Measurements from ENCODE around the gene KIRREL3.

The KIRREL3 gene

DNA sequence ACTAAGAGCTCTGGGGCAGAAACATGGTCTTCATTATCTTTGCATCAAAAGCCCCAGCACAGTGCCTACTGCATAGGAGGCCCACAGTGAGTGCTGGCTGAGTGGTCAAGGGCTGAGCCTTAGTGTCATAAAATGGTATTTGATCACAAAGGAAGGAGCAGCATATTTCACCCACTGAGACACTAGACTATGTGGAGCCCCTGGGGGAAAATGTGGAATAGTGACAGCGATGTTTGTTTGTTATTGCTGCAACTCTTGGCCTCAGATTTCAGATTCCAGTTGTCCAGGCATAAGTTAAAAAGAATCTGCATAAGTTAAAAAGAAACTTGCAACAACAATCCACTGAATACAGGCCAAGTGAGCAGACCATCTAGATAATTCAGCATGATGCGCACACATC, 7.0 kb downstream of the KIRREL3 start:
- peaks cover 4% of the 10 kb centered on the region for H3K27me3 ChIP-seq (ENCODE audit: control insufficient read depth, insufficient read depth, low read length)
- no peaks in the 10 kb centered on the region for H3K36me3 ChIP-seq (ENCODE audit: control insufficient read depth, insufficient read depth, low read length)
- H3K4me1 ChIP-seq (ENCODE audit: control insufficient read depth, insufficient read depth, low read length) = no peaks in the 10 kb centered on the region
- no peak overlapping the region for H3K27ac ChIP-seq (ENCODE audit: low read depth, low read length)
- no peak overlapping the region for H3K4me3 ChIP-seq (ENCODE audit: low read length)
- H3K9ac ChIP-seq (ENCODE audit: low read length) = no peak overlapping the region

DNA sequence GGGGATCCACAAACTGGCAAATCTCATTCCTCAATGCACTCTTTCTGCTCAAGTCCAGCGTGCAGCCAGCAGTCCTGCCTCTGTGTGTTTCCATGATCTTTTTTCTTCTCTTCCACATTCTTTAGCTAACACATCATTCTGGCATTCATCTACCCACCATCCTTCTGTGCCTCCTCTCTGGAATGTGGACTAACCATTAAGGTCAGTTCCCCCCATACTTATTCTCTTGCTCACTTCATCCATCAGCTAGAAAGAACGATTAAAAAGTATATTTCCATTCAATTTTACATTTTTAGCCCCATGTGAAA, 7.8 kb downstream of the KIRREL3 start:
- no peak overlapping the region for H3K27ac ChIP-seq (ENCODE audit: low read depth, low read length)
- H3K4me1 ChIP-seq (ENCODE audit: control insufficient read depth, insufficient read depth, low read length) = no peaks in the 10 kb centered on the region
- H3K27me3 ChIP-seq (ENCODE audit: control insufficient read depth, insufficient read depth, low read length) = peaks cover 4% of the 10 kb centered on the region
- H3K36me3 ChIP-seq (ENCODE audit: control insufficient read depth, insufficient read depth, low read length) = no peaks in the 10 kb centered on the region
- no peak overlapping the region for H3K4me3 ChIP-seq (ENCODE audit: low read length)
- H3K9ac ChIP-seq (ENCODE audit: low read length) = no peak overlapping the region

DNA sequence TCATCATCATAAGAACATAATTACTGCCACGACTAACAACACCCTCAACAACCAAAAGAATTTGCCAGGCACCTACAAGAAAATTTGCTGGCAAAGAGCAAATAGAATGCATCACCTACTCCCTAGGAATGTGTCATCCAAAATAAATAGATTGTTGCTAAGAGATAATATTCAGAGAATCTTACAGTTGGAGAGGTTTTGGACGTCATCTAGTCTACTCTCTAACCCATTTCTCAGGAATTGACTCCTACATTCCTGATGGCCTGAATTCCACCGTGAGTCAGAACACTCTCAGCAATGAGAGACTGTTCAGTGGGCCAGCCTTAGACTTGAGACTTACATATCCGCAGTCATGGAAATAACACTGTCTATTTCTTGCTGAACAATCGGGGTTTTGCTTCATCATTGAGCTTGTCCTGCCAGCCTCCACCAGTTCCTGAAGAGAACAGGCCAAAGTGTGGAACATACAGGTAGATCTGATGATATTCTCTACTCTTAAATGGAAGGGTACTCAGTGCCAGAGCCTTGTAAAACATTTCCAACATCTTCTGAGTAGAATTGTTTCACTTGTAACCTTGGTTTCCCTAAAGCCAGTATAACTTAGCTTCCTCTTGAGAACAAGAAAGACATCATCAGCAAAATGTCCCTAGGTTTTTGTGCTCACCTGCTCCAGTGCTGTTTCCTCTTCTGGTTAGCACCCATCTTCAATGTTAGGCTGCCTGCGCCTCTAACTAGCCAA, 8.3 kb downstream of the KIRREL3 start:
- H3K4me1 ChIP-seq (ENCODE audit: control insufficient read depth, insufficient read depth, low read length) = no peaks in the 10 kb centered on the region
- H3K4me3 ChIP-seq (ENCODE audit: low read length) = no peak overlapping the region
- peak overlapping the region; percentile 13 for H3K27ac ChIP-seq (ENCODE audit: low read depth, low read length)
- no peaks in the 10 kb centered on the region for H3K36me3 ChIP-seq (ENCODE audit: control insufficient read depth, insufficient read depth, low read length)
- H3K27me3 ChIP-seq (ENCODE audit: control insufficient read depth, insufficient read depth, low read length) = peaks cover 4% of the 10 kb centered on the region
- no peak overlapping the region for H3K9ac ChIP-seq (ENCODE audit: low read length)

DNA sequence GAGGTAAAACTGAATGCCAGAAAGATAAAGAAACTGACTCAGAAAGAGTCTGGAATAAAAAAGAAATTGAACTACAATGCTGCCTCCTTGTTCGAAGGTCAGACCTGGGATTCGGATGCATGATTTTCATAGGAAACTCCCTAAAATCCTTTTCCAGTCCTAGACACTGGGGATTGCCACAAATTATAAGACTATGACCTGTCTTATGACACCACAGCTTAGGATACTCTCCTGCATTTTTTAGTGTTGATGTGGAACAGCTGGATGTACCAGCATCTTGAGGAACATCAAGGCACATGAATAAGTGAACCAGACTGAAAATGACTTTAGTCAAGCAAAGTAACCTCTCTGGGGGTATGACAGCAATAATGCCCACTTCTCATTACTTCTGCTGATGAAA, 9.0 kb downstream of the KIRREL3 start:
- Histone ChIP-seq H3K27ac (ENCODE audit: low read depth, low read length) (peak overlapping the region; percentile 13), H3K4me1 (ENCODE audit: control insufficient read depth, insufficient read depth, low read length) (no peaks in the 10 kb centered on the region), H3K9ac (ENCODE audit: low read length) (no peak overlapping the region), H3K27me3 (ENCODE audit: control insufficient read depth, insufficient read depth, low read length) (peaks cover 4% of the 10 kb centered on the region), H3K36me3 (ENCODE audit: control insufficient read depth, insufficient read depth, low read length) (no peaks in the 10 kb centered on the region), H3K4me3 (ENCODE audit: low read length) (no peak overlapping the region)

DNA sequence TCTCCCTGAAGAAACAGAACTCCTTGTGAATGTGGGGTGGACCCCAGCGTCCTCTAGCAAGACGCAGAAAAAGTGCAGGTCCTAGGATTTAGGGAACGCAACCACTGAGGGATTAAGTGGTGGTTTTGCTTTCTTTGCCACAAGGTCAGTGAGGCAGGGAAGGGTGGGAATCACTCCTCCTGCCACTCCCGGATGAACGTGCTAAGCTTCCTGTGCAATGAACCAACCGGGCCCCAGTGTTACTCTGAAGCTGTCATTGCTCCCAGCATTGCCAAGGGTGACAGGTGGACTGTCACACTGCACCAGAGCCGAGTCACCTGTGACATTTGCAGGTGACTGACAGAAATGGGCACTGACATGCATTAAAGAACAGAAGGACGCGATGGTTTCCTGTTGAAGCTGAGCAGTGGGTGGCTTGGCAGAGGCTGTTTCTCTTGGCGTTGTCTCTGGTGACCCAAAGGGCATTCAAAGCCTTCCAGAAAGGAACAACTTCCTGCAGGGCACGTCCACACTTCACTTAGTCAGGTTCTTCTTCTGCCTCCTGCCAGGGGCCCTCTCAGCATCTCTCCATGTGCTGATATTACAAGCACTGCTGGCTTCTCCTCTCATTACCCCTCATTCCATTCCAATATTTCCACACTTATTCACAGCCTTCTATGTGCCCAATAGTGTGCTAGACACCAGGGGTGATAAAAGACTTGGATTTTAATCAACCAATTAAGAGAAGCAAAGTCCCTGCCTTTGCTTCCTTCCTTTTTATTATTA, 9.7 kb downstream of the KIRREL3 start:
- no peak overlapping the region for H3K27ac ChIP-seq (ENCODE audit: low read depth, low read length)
- H3K4me3 ChIP-seq (ENCODE audit: low read length) = no peak overlapping the region
- peaks cover 4% of the 10 kb centered on the region for H3K27me3 ChIP-seq (ENCODE audit: control insufficient read depth, insufficient read depth, low read length)
- no peaks in the 10 kb centered on the region for H3K36me3 ChIP-seq (ENCODE audit: control insufficient read depth, insufficient read depth, low read length)
- no peaks in the 10 kb centered on the region for H3K4me1 ChIP-seq (ENCODE audit: control insufficient read depth, insufficient read depth, low read length)
- H3K9ac ChIP-seq (ENCODE audit: low read length) = no peak overlapping the region

DNA sequence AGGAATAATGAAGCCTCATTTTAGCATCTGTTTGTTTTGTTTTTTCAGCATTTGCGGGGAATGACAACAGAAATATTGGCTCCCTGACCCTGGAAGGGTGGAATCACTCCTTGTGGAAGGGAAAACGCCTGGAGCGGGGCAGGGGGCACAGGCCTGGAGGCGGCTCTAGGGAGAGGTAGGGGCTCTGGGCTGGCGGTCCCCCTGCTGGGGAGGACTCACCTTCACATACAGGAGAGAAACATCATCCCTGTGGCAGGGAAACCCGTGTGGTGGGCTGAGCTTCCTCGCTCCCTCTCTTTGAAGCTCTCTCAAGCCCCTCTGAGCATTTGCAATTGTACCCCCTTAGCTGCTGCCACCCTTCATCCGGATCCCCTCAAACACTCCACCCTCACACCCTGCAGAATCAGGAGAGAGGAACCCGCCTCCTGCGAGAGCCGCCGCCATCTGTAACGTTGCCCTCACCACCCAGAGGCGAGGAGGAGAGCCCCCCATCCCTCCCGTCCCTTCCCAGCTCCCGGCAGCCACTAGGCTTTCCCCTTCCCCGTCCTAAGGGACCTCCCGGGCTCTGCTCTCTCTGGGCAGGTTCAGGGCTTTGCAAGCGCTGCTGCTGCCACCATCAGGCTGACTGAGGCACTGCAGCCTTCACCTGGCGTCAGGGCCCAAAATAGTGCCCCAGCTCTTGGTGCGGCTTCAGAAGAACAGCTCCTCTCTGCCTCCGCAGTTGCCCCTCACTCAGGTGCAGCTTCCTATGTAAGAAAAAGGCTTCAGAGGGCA, 10.4 kb downstream of the KIRREL3 start:
- Histone ChIP-seq H3K4me1 (ENCODE audit: control insufficient read depth, insufficient read depth, low read length) (no peaks in the 10 kb centered on the region), H3K9ac (ENCODE audit: low read length) (no peak overlapping the region), H3K36me3 (ENCODE audit: control insufficient read depth, insufficient read depth, low read length) (no peaks in the 10 kb centered on the region), H3K27ac (ENCODE audit: low read depth, low read length) (no peak overlapping the region), H3K4me3 (ENCODE audit: low read length) (no peak overlapping the region), H3K27me3 (ENCODE audit: control insufficient read depth, insufficient read depth, low read length) (peaks cover 4% of the 10 kb centered on the region)

DNA sequence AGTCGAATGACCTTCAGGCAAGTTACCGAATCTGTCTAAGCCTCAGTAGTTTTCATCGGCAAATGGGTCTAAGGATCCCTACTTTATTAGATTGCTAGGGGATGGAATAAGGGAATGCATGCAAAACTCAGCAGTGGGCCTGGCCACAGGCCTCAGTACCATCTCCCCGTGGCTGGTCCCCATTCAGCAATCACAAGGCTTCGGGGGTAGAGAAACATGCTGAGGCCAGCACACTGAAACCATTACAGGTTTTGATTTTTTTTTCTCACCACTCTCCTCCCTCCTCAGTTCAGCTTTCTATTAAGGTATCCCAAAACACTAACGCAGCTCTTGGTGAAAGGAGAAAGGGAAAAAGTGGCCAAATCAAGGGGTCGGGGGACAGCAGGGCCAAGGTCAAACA, 11.9 kb downstream of the KIRREL3 start:
- no peak overlapping the region for H3K9ac ChIP-seq (ENCODE audit: low read length)
- peaks cover 4% of the 10 kb centered on the region for H3K27me3 ChIP-seq (ENCODE audit: control insufficient read depth, insufficient read depth, low read length)
- no peaks in the 10 kb centered on the region for H3K4me1 ChIP-seq (ENCODE audit: control insufficient read depth, insufficient read depth, low read length)
- no peak overlapping the region for H3K27ac ChIP-seq (ENCODE audit: low read depth, low read length)
- no peak overlapping the region for H3K4me3 ChIP-seq (ENCODE audit: low read length)
- no peaks in the 10 kb centered on the region for H3K36me3 ChIP-seq (ENCODE audit: control insufficient read depth, insufficient read depth, low read length)

DNA sequence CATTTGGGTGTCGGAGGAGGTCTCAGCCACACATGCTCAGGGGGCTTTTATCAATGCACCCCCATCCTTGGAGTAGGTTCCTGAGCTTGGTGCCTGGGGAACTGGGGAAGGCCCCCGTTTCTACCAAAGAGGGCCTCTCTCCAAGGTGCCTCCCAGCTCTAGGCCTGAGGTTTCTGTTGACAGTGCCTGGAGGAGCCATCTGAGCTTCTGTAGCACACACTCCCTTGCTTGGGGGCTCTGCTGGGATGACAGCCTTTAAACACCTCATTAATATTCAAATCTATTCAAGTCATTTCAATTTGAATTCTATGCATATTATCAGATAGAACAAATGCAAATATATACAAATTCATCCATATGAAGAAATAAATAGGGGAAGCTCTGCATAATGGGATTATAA, 18.9 kb downstream of the KIRREL3 start:
- no peak overlapping the region for H3K9ac ChIP-seq (ENCODE audit: low read length)
- no peak overlapping the region for H3K4me3 ChIP-seq (ENCODE audit: low read length)
- H3K27me3 ChIP-seq (ENCODE audit: control insufficient read depth, insufficient read depth, low read length) = no peaks in the 10 kb centered on the region
- H3K4me1 ChIP-seq (ENCODE audit: control insufficient read depth, insufficient read depth, low read length) = no peaks in the 10 kb centered on the region
- H3K36me3 ChIP-seq (ENCODE audit: control insufficient read depth, insufficient read depth, low read length) = no peaks in the 10 kb centered on the region
- H3K27ac ChIP-seq (ENCODE audit: low read depth, low read length) = no peak overlapping the region

DNA sequence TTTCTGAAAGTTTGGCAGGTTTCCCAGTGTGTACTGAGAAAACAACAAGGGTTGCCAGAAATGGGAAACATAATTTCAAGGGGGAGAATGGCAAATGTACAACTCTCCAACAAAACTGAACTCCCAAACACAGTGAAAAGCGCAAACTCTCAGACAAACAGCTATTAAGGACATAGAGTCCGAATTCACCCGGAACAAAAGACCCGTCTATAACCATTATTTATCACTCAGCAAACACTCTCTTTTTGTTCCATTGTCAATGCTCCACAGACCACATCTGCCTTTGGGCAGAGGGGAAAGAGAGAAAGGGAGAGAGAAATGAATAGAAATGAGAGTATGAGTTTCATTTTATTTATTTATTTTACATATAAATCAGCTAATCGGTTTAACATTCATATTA, 21.7 kb downstream of the KIRREL3 start:
- no peak overlapping the region for H3K27ac ChIP-seq (ENCODE audit: low read depth, low read length)
- no peaks in the 10 kb centered on the region for H3K36me3 ChIP-seq (ENCODE audit: control insufficient read depth, insufficient read depth, low read length)
- H3K9ac ChIP-seq (ENCODE audit: low read length) = no peak overlapping the region
- no peak overlapping the region for H3K4me3 ChIP-seq (ENCODE audit: low read length)
- no peaks in the 10 kb centered on the region for H3K4me1 ChIP-seq (ENCODE audit: control insufficient read depth, insufficient read depth, low read length)
- H3K27me3 ChIP-seq (ENCODE audit: control insufficient read depth, insufficient read depth, low read length) = no peaks in the 10 kb centered on the region

DNA sequence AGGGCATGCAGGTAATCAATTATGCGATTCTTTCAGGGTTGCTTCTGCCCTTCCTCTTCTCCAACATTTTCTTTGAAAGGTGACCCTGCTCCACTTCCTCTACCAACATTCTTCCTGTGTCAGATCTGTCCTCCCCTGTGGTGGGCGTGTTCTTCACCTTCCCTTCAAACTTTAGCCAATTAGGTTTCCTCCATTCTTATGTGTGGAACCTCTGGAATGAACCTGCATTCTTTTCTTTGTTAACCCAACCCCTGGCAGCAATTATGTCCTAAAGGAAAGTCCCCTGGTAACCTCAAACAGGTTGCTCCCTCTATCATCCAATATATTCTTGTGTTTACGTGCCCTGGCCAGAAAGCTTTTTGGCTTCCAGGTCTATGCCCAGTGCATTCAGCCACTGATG, 22.4 kb downstream of the KIRREL3 start:
- Histone ChIP-seq H3K4me1 (ENCODE audit: control insufficient read depth, insufficient read depth, low read length) (no peaks in the 10 kb centered on the region), H3K27ac (ENCODE audit: low read depth, low read length) (no peak overlapping the region), H3K36me3 (ENCODE audit: control insufficient read depth, insufficient read depth, low read length) (no peaks in the 10 kb centered on the region), H3K27me3 (ENCODE audit: control insufficient read depth, insufficient read depth, low read length) (no peaks in the 10 kb centered on the region), H3K9ac (ENCODE audit: low read length) (no peak overlapping the region), H3K4me3 (ENCODE audit: low read length) (no peak overlapping the region)

DNA sequence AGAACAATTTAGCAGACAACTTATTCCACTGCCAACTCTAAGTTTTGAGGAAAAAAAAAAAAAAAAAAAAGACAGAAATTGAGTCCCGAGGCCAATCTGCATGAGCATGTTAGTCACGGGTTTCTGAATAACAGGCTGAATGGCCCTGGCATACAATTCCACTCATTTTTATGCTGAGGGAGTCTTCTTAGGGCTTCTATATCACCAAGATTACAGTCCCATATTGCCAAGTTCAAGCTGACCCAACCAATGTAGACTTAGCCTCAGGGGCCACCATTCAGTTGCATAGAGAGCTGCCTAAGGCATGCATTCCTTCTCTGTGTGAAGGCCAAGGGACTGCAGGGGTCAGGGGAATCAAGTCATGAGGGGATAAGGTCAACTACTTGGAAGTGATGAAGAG, 27.5 kb downstream of the KIRREL3 start:
- Histone ChIP-seq H3K4me3 (ENCODE audit: low read length) (no peak overlapping the region), H3K4me1 (ENCODE audit: control insufficient read depth, insufficient read depth, low read length) (no peaks in the 10 kb centered on the region), H3K36me3 (ENCODE audit: control insufficient read depth, insufficient read depth, low read length) (no peaks in the 10 kb centered on the region), H3K9ac (ENCODE audit: low read length) (no peak overlapping the region), H3K27ac (ENCODE audit: low read depth, low read length) (no peak overlapping the region), H3K27me3 (ENCODE audit: control insufficient read depth, insufficient read depth, low read length) (no peaks in the 10 kb centered on the region)

DNA sequence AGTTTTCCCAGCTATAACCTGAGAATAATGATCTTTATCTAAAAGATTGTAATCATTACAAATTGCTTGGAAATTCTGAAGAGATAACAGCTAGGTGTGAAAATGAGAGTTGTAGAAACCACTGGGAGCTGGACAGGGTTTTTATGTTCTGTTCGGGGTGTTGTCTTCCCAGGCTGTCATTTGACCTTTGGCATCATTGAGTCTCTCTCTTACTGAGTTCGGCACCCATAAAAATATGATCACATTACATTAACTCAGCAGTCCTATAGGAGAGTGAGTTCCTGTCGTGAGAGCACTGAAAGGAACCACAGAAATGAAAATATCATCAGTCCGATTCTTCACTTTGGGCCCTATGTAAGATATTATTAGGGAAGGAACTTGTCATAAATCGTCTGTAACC, 29.3 kb downstream of the KIRREL3 start:
- no peak overlapping the region for H3K9ac ChIP-seq (ENCODE audit: low read length)
- no peaks in the 10 kb centered on the region for H3K27me3 ChIP-seq (ENCODE audit: control insufficient read depth, insufficient read depth, low read length)
- H3K36me3 ChIP-seq (ENCODE audit: control insufficient read depth, insufficient read depth, low read length) = no peaks in the 10 kb centered on the region
- H3K4me1 ChIP-seq (ENCODE audit: control insufficient read depth, insufficient read depth, low read length) = no peaks in the 10 kb centered on the region
- no peak overlapping the region for H3K27ac ChIP-seq (ENCODE audit: low read depth, low read length)
- no peak overlapping the region for H3K4me3 ChIP-seq (ENCODE audit: low read length)

Data from rectal smooth muscle tissue (tissue), 1 donor.